GM21576 (cell line): Measurements from ENCODE around the gene RPS6KA5.
"Not testable (repeated sequence)": the region's sequence is repeated elsewhere in the genome, so short reads cannot be mapped to it uniquely, and the experiment has no call there.

Experiments
- ATAC-seq: cut with Tn5 transposase; IDR thresholded peaks from one replicate; pipeline ENCODE4 v1.9.1; 2021; ENCODE audit warnings: mild to moderate bottlenecking, moderate library complexity; ENCODE audit not compliant: unreplicated experiment

Gene RPS6KA5

GRCh38 chr14:90880282-90880681 lies 180.2 kb downstream of the RPS6KA5 start:
- no peak for ATAC-seq

GRCh38 chr14:90874599-90874998 lies 185.8 kb downstream of the RPS6KA5 start:
- ATAC-seq, result no peak

- no peak for ATAC-seq
Measured at GRCh38 chr14:90871605-90872233, 188.7 kb downstream of the RPS6KA5 start.

GRCh38 chr14:90870950-90871604 lies 189.4 kb downstream of the RPS6KA5 start:
- no peak for ATAC-seq

GRCh38 chr14:90867501-90867900 lies 192.9 kb downstream of the RPS6KA5 start:
- ATAC-seq, result no peak

- ATAC-seq, result no peak
Measured at GRCh38 chr14:90866833-90867232, 193.6 kb downstream of the RPS6KA5 start.

GRCh38 chr14:90864741-90865140 lies 195.7 kb downstream of the RPS6KA5 start:
- ATAC-seq, result no peak

- ATAC-seq, result no peak
Measured at GRCh38 chr14:90858511-90858910, 201.9 kb downstream of the RPS6KA5 start.

GRCh38 chr14:90857866-90858265 lies 202.6 kb downstream of the RPS6KA5 start:
- ATAC-seq, result no peak

- ATAC-seq, result not testable (repeated sequence)
Measured at GRCh38 chr14:90856115-90856514, 204.3 kb downstream of the RPS6KA5 start.

- ATAC-seq, result no peak
Measured at GRCh38 chr14:90853116-90853515, 207.3 kb downstream of the RPS6KA5 start.

- no peak for ATAC-seq
Measured at GRCh38 chr14:90851327-90852036, 209.0 kb downstream of the RPS6KA5 start.

- ATAC-seq, result no peak
Measured at GRCh38 chr14:90850487-90850886, 210.0 kb downstream of the RPS6KA5 start.

- no peak for ATAC-seq
Measured at GRCh38 chr14:90849787-90850444, 210.5 kb downstream of the RPS6KA5 start.

GRCh38 chr14:90848944-90849731 lies 211.3 kb downstream of the RPS6KA5 start:
- ATAC-seq, result no peak

GRCh38 chr14:90846511-90846910 lies 213.9 kb downstream of the RPS6KA5 start:
- no peak for ATAC-seq

GRCh38 chr14:90844321-90844720 lies 216.1 kb downstream of the RPS6KA5 start:
- ATAC-seq, result no peak

- ATAC-seq, result no peak
Measured at GRCh38 chr14:90842726-90843125, 217.7 kb downstream of the RPS6KA5 start.

- ATAC-seq, result not testable (repeated sequence)
Measured at GRCh38 chr14:90840667-90841066, 219.8 kb downstream of the RPS6KA5 start.

- ATAC-seq, result no peak
Measured at GRCh38 chr14:90839889-90840266, 220.6 kb downstream of the RPS6KA5 start.
